ENCODE measurements around the gene NEAT1.

The NEAT1 gene

GRCh38 chr11:65434057-65434666 is 11.6 kb downstream of the NEAT1 start:
- DNase-seq (ENCODE audit: low spot score), result no peak

- no peak for DNase-seq (ENCODE audit: low spot score)
These were observed 12.2 kb downstream of the NEAT1 start for GRCh38 chr11:65434667-65435410.

DNA sequence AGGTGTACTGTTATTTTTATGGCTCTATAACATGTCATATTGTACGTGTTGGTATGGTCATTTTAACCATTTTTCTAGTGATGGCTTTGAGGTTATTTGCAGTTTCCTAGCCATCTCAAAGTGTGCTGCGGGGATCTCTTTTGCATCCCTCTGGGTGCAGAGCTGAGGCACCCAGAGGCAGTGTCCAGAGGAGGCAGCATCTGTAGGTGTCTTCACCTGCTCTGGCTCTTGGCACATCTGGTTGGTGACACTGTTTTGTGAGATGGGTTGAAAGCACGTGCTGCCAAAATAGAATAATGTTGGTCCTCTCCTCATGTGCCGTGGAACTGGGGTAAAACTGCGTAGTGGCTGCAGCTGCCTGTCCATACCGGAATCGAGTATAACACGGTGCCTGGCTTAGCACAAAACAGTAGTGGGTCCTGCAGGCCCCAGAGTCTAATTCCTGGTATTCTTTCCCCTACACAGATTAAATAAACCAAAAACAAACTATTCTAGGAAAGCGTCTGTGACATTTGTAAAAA is 12.9 kb downstream of the NEAT1 start:
- no peak for DNase-seq (ENCODE audit: low spot score)

DNA sequence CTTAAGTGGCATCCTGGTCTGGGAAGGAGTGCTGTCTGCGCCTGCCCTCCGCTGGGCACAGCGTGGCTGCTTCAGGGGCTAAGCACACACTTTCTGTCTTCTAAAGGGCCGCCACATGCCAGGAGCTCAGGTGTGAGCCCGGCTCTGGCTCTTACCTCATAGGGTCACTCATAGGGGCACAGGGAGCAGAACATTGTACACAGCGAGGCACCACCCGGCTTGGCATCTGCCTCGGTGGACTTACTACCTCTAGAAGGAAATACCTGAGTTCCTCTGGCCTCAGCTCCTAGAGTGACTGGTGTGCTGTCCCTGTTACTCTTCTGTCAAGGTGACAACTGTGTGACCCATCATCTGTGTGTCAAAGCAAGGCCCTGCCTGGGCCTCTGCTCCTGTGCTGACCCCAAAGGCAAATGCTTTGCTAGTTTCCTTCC is 13.4 kb downstream of the NEAT1 start:
- no peak for DNase-seq (ENCODE audit: low spot score)

GRCh38 chr11:65436412-65437032 is 13.9 kb downstream of the NEAT1 start:
- DNase-seq (ENCODE audit: low spot score), result no peak

DNA sequence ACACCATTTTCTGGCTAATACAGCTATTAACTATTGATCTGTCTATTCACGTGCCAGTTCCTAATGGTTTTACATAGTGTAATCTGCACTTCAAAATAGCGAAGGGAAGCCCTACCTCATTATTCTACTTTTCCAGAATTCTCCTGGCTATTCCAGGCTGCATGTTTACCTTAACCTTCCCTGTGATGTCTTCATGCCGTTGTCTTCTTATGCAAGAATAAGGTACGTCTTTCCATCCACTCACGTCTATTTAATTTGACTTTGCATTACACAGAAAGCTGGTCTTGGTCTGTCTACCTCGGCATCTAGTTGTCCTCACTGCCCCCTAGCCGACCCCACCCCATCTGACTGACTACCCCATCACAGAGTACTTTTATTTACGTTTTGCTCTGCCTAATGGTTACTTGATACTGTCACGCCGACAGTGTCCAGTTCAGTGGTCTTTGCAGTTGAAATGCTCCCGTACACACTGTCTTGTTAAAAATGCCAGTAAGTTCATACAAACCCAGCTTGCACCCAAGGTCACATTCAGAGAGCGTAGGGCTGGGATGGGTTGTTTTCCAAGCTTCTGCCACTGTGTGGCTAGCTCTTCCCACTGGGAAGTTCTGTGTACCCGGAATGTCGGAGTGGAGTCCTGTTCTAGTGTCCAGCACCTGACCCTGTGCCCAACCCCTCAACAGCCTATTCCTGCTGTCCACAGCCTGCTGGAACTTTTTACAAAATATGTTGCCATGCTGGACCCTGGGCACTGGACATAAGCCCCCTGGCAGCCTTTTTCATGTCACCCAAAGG is 15.0 kb downstream of the NEAT1 start:
- no peak for DNase-seq (ENCODE audit: low spot score)

DNA sequence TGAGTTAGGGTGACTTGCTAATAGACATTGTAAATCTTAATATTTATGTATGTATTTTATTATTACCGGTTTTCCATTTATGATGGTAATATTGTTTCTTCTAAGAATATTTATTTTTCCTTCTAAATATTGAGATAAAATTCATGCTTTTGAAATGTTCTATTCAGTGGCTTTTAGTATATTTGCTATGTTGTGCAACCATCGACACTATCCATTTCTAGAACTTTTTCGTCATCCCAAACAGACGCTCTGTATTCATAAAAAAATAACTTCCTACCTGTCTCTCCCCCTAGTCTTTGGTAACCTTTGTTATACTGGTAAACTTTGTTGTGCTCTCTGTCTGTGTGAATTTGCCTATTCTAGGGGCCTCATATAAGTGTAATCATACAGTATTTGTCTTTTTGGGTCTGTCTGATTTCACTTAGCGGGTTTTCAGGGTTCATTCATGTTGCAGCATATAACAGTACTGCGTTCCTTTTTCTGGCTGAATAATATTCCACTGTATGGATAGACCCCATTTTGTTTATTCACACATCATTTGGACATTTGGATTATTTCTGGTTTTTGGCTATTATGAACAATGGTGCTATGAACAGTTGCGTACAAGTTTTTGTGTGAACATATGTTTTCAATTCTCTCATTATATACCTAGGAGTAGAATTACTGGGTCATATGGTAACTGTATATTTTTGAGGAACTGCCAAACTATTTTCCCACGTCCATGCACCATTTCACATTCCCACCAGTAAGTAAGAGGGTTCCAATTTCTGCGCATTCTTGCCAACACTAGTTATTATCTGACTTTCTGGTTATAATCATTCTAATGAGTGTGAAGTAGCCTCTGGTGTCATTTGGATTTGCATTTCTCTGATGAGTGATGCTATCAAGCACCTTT is 15.9 kb downstream of the NEAT1 start:
- no peak for DNase-seq (ENCODE audit: low spot score)

- DNase-seq (ENCODE audit: low spot score), result no peak
These were observed 17.0 kb downstream of the NEAT1 start for GRCh38 chr11:65439331-65440181.

- DNase-seq (ENCODE audit: low spot score), result no peak
These were observed 18.4 kb downstream of the NEAT1 start for GRCh38 chr11:65440831-65441499.

DNA sequence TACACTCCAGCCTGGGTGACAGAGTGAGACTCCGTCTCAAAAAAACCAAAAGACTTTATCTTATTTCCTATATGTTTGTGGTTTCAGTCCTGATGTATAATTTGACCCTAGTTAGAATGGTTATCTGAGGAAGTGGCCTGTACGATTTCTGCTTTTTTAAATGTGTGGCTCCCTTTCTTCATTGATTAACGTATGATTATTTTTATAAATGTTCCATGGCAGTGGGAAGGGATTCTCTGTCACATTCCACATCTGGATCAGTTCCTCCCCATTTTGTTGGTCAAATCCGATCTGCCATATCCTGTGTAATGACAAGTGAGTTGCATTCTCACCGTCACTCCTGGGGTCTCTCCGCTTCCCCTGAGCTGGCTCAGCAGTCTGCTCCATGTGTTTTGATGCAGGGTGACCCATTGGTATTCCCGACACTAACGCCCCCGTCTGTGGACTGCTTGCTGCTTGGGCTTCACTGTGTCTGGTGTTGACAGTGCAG is 20.3 kb downstream of the NEAT1 start:
- no peak for DNase-seq (ENCODE audit: low spot score)

GRCh38 chr11:65444314-65445051 is 21.9 kb downstream of the NEAT1 start:
- no peak for DNase-seq (ENCODE audit: low spot score)

DNA sequence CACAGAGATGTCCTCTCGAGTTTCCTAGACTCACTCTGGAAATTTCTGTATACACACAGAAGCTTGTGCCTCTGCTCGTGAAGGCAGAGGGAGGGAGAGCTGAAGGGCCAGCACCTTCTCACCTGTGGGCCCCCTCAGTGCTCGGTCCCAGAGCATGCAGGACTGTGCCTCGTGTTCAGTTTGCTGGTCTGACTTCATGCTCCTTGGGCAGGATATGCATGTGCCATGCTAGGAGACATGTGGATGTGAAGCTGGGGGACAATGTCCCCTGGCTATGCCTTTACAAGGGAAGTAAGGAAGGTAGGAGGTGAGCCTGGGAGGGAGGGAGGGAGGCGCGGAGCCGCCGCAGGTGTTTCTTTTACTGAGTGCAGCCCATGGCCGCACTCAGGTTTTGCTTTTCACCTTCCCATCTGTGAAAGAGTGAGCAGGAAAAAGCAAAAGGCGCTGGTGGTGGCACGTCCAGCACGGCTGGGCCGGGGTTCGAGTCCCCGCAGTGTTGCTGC is 22.6 kb downstream of the NEAT1 start:
- no peak for DNase-seq (ENCODE audit: low spot score)

DNA sequence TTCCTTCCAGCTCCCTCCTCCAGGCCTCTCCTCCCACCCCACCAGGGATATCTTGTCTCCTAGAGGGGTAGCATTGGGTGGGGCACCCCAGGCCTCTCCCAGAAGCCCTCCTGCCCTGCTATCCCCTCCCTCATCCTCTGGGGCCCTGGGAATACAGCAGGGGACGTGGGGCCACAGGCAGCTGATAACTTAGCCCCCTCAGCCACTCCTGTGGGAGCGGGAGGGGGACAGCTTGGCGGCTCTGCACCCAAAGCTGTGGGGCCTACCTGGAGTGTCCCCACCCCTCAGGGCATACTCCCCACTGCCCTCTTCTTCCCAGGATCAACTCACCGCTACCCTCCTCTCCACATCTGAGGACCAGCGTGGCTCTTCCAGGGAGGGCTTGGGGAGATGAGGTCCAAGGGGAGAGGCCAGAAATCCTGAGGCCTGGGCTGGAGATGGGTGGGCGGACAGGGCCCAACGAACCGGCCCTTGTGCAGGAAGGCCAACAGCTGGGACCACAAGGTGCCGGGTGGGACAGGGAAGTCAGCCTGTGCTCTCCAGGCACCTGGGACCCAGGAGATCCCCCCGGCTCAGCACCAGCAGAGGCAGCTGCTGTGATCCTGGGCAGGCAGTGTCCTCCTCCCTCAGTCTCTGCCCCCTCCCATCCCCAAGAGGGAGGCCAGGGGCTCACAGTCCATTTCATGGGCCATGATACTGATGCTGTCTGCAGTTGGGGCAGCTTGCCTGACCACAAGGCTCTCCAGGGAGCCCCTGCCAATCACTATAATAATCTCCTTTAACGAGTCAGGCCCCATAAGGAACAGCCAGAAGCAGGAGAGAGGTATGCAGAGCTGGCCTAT is 23.2 kb downstream of the NEAT1 start:
- no peak for DNase-seq (ENCODE audit: low spot score)

- DNase-seq (ENCODE audit: low spot score), result no peak
These were observed 24.1 kb downstream of the NEAT1 start for GRCh38 chr11:65446446-65447277.

DNA sequence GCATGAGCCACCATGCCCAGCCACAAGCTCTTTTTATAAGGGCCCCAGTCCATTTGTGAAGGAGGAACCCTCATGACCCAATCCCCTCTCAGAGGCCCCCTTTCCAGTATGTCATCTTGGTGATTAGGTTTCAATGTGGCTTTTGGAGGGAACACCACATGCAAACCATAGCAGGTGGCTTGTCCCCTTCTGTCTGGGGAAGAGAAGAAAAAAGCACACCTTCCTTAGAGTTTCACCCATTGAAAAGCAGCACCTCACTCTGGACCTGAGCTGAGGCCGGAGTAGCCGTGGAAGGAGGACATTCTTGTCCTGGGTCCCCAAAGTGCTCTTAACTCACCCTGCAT is 25.4 kb downstream of the NEAT1 start:
- DNase-seq (ENCODE audit: low spot score), result no peak

DNA sequence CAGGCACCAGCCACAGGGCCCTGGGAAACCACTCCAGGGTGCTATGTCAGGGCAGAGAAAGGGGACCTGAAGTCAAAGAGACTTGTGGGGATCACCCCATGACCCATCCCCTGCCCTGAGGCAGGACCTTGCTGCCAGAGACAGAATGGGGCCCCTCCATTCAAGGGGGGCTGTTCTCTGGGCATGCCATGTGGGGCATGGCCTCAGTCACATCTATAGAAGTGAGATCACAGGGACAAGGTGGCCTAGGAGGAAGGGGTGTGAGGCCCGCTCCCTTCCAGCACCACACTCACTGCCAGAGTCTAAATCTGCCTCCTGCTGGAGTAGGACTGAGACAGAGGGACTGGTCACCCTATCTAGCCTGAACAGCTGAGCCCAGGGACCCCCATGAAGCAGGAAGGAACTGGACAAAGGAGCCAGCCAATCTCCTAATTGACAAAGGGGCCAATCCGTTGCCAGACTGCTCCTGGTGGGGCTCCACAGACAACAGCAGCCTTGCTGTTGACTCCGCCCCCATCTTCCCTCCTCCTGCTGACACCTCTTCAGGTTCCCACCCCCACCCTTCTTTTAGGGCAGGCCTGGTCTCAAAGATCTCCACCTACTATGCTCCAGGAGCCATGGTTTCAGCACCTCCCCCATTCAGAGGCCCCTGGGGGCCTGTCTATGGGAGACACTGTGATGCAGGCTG is 26.0 kb downstream of the NEAT1 start:
- DNase-seq (ENCODE audit: low spot score), result no peak
